Gastroesophageal sphincter (tissue), 4 donors: ENCODE measurements around the gene KRAS. TPM values are rescaled to one million over a fixed set of nuclear protein-coding genes. Genes with fewer than 3 reads are reported as not detected.
A peak's percentile ranks its signal among the peaks of the same experiment; 100 is the strongest.

ENCODE experiments used
- ATAC-seq: fragments of 150-250 bp; one replicate; pipeline ENCODE4 v1.9.1; 2016; ENCODE audit warnings: mild to moderate bottlenecking, moderate library complexity
- H3K27ac ChIP-seq, 4 donors: fragments of 200-600 bp; sonication (generic) in 3 of 4; 1 replicate in 3 of 4; 2 replicates in 1 of 4; pipeline ENCODE4 v1.5.1; 2016 to 2019
- H3K27me3 ChIP-seq: fragments of 200-600 bp; sonication (generic); one replicate; pipeline ENCODE4 v1.5.1; 2019
- H3K36me3 ChIP-seq, 2 donors: fragments of 200-600 bp; sonication (generic); one replicate each; pipeline ENCODE4 v1.5.1; 2019; ENCODE audit warnings: control low read depth in 1 of 2
- H3K4me1 ChIP-seq, 3 donors: fragments of 200-600 bp; sonication (generic); 1 replicate in 2 of 3; 2 replicates in 1 of 3; pipeline ENCODE4 v1.5.1; 2016 to 2019; ENCODE audit warnings: control low read depth in 2 of 3
- H3K4me3 ChIP-seq, 2 donors: fragments of 200-600 bp; sonication (generic); one replicate each; pipeline ENCODE4 v1.5.1; 2019; ENCODE audit warnings: mild to moderate bottlenecking in 1 of 2, moderate library complexity in 1 of 2
- H3K9me3 ChIP-seq, 3 donors: fragments of 200-600 bp; sonication (generic); one replicate each; pipeline ENCODE4 v1.5.1; 2017 to 2019; ENCODE audit warnings: control low read depth in 2 of 3
- CTCF ChIP-seq, 4 experiments: fragments of 200-600 bp in 2 of 4; fragments of 450-650 bp in 2 of 4; sonication (generic) in 1 of 4; IDR thresholded peaks; one replicate each; pipeline ENCODE4 v1.5.1; 2017 to 2019; ENCODE audit warnings: antibody characterized with exemption in 4 of 4, mild to moderate bottlenecking in 2 of 4, moderate library complexity in 2 of 4
- EP300 ChIP-seq: sonication (generic); formaldehyde crosslinking; IDR thresholded peaks from one replicate; pipeline ENCODE4 v1.6.1; 2017; ENCODE audit warnings: antibody characterized with exemption, mild to moderate bottlenecking
- POLR2A ChIP-seq, 2 donors: fragments of 450-650 bp; IDR thresholded peaks; one replicate each; pipeline ENCODE4 v1.6.1; 2017; ENCODE audit warnings: antibody characterized with exemption in 2 of 2, mild to moderate bottlenecking in 2 of 2, moderate library complexity in 1 of 2
- POLR2AphosphoS5 ChIP-seq: sonication (generic); formaldehyde crosslinking; IDR thresholded peaks from one replicate; pipeline ENCODE4 v1.6.1; 2017; ENCODE audit warnings: antibody characterized with exemption
- WGBS, 2 donors: methylation state at CpG; one replicate each; pipeline ENCODE4 v1.1.5; 2018; ENCODE audit warnings: low coverage in 1 of 2; 5-methylcytosine and 5-hydroxymethylcytosine counted together
- total RNA-seq, 4 donors: library from RNA; depleted of rRNA; stranded (reverse); fragments of >200 nt; gene quantifications; one replicate each; pipeline ENCODE4 v1.1.0, GENCODE V29; 2016

The KRAS gene
- total RNA-seq, 4 donors from 2014 or later = 31.8 to 35.6 (median 33.0) TPM

- no peak for TF ChIP-seq POLR2A (IDR thresholded peaks at IDR 0.05)
- TF ChIP-seq EP300 = no peak
- TF ChIP-seq CTCF (IDR thresholded peaks at IDR 0.05) = no peak
- no peak for TF ChIP-seq POLR2AphosphoS5
- ATAC-seq = no peak
- Histone ChIP-seq H3K36me3 (no peaks in the 10 kb centered on the region), H3K27ac (no peak overlapping the region), H3K4me3 (no peak overlapping the region), H3K27me3 (no peaks in the 10 kb centered on the region), H3K4me1 (peaks cover 0 to 64% (median 15%) of the 10 kb centered on the region in 3 donors), H3K9me3 (no peaks in the 10 kb centered on the region)
- 88 to 100% methylated on average over 3 to 6 of the region's 6 CpGs for WGBS, 2 donors
Observed at GRCh38 chr12:25278269-25278668, 27.5 kb upstream of the KRAS start.

- ATAC-seq = peak; percentile 65
- no peak overlapping the region for H3K4me3 ChIP-seq
- H3K4me1 ChIP-seq = peaks cover 0 to 48% (median 7%) of the 10 kb centered on the region in 3 donors
- WGBS, 2 donors = 56 to 69% methylated on average over 1 to 3 of the region's 4 CpGs
- no peaks in the 10 kb centered on the region for H3K9me3 ChIP-seq
- H3K27ac ChIP-seq = peak overlapping the region in 3 of 4 donors; percentile 20 to 61 (median 47)
- no peaks in the 10 kb centered on the region for H3K27me3 ChIP-seq
- H3K36me3 ChIP-seq = no peaks in the 10 kb centered on the region
- TF ChIP-seq CTCF (IDR thresholded peaks at IDR 0.05) = no peak
- no peak for TF ChIP-seq POLR2A (IDR thresholded peaks at IDR 0.05)
- no peak for TF ChIP-seq EP300
- peak; percentile 57 for TF ChIP-seq POLR2AphosphoS5
Observed at GRCh38 chr12:25276199-25276937, 25.6 kb upstream of the KRAS start.

GRCh38 chr12:25271486-25272098, 20.9 kb upstream of the KRAS start:
- Histone ChIP-seq H3K27me3 (no peaks in the 10 kb centered on the region), H3K36me3 (no peaks in the 10 kb centered on the region), H3K4me3 (no peak overlapping the region), H3K4me1 (peaks cover 0 to 36% (median 6%) of the 10 kb centered on the region in 3 donors), H3K9me3 (no peaks in the 10 kb centered on the region), H3K27ac (no peak overlapping the region)
- TF ChIP-seq EP300 (no peak), POLR2AphosphoS5 (no peak), POLR2A (IDR thresholded peaks at IDR 0.05) (no peak)
- no peak for ATAC-seq
- 50 to 60% methylated on average over 2 to 4 of the region's 4 CpGs for WGBS, 2 donors

- TF ChIP-seq POLR2A (IDR thresholded peaks at IDR 0.05) (no peak), POLR2AphosphoS5 (no peak), EP300 (no peak)
- 67 to 71% methylated on average over 1 of the region's 2 CpGs for WGBS, 2 donors
- no peak overlapping the region for H3K27ac ChIP-seq
Observed at GRCh38 chr12:25269701-25270100, 19.0 kb upstream of the KRAS start.

GRCh38 chr12:25266497-25266896, 15.8 kb upstream of the KRAS start:
- ATAC-seq = no peak
- Histone ChIP-seq H3K4me3 (no peak overlapping the region), H3K36me3 (no peaks in the 10 kb centered on the region), H3K27me3 (no peaks in the 10 kb centered on the region), H3K4me1 (peaks cover 0 to 8% (median 0%) of the 10 kb centered on the region in 3 donors), H3K27ac (peak overlapping the region in 1 of 4 donors; percentile 20), H3K9me3 (no peaks in the 10 kb centered on the region)
- TF ChIP-seq POLR2AphosphoS5 = no peak
- no peak for TF ChIP-seq EP300
- TF ChIP-seq CTCF (IDR thresholded peaks at IDR 0.05) = no peak
- no peak for TF ChIP-seq POLR2A (IDR thresholded peaks at IDR 0.05)

More at GRCh38 chr12:25269701-25270100, 19.0 kb upstream of the KRAS start:
- Histone ChIP-seq H3K36me3 (no peaks in the 10 kb centered on the region), H3K4me1 (peaks cover 0 to 23% (median 0%) of the 10 kb centered on the region in 3 donors), H3K27me3 (no peaks in the 10 kb centered on the region), H3K4me3 (no peak overlapping the region), H3K9me3 (no peaks in the 10 kb centered on the region)
- ATAC-seq = no peak
